NCI-H2081 (cell line): ENCODE data around the gene TC2N.
A peak's percentile ranks its signal among the peaks of the same experiment; 100 is the strongest.
"Not testable (repeated sequence)": the region's sequence is repeated elsewhere in the genome, so short reads cannot be mapped to it uniquely, and the experiment has no call there.

Source experiments
- DNase-seq, 2 experiments: peaks; one replicate each; lab custom pipeline; 2025; lab: John Stamatoyannopoulos, UW

The TC2N gene

DNA sequence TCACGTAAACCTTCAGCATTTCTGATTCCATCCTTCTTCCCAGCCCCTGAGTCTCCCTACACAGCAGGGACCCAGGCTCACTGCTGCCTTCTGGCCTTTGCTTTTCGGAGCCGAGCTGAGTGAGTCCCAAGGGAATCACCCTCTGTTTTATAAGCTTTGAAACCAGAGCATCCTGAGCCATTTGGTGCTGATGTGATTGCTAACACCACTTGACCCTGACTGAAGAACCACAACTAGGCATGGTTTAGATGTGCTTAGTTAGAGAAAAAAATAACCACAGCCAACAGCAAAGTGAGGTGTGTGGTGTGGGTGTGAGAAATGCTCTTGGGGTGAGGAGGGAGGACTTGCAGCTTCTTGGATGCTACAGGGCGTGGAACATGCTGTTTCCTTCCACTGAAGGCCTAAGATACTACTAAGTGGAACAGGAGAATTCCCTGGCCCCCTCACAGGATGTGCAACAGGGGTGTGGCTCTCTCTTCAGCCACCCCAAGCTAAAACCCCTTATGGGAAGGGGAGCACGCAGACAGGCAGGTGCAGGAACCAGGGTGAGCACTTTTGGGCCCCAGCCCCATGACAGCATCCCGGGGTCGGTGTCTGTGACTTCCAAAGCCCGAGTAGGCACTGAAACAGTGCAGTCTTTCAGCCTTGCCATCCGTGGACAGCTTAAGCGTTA lies at the start of gene TC2N:
Gene TC2N (minus strand): TSS at position 221 of the 673 bp plus-strand sequence. CDS start 53,767 bp downstream, outside the sequence.
- no peak for DNase-seq

DNA sequence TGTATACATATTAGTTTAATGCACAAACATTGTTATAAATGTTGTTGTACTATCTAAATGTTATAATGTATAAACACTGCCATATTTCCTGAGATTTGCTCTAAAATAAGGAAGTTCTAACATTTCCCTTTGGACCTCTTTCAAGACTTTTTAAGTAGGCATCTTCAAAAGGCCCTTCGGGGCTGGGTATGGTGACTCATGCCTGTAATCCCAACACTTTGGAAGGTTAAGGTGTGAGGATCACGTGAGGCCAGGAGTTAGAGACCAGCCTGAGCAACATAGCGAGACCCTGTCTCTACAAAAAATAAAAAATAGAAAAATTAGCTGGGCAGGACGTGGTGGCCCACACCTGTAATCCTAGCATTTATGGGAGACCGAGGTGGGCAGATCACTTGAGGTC lies 44.7 kb upstream of the TC2N start:
- DNase-seq = no peak

- peak; percentile 69 to 75 for DNase-seq
Measured at GRCh38 chr14:91911474-91912032, 44.2 kb upstream of the TC2N start.

DNA sequence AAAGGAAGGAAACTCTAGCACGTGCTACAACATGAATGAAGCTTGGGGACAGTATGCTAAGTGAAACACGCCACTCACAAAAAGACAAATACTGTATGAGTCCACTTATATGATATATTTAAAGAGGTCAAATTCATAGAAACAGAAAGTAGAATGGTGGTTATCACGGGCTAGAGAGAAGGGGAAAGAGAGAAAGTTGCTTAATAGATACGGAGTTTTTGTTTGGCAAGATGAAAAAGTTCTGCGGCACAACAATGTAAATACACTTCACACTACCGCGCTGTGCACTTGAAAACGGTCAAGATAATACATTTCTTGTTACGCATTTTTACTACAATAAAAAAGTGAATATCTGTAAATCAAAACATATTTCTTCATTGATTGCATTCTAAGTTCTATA lies 42.9 kb upstream of the TC2N start:
- DNase-seq = no peak

- DNase-seq = no peak
Measured at GRCh38 chr14:91906374-91906773, 39.0 kb upstream of the TC2N start.

- DNase-seq = no peak
Measured at GRCh38 chr14:91904956-91905645, 37.8 kb upstream of the TC2N start.

DNA sequence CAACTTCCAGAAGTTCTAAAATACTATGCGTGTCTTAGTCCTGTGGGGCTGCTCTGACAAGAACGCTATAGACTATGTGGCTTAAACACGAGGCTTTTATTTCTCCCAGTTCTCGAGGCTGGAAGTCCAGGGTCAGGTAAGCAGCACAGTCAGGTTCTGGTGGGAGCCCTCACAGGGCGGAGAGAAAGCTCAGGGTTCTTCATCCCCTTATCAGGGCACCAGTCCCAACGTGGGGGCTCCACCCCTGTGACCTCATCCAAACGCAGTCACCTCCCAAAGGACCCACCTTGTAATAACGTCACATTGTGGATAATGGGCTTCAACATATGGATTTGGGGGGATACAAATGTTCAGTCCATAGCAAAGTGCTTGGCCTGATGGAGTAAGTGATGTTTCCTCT lies 37.1 kb upstream of the TC2N start:
- DNase-seq = no peak

DNA sequence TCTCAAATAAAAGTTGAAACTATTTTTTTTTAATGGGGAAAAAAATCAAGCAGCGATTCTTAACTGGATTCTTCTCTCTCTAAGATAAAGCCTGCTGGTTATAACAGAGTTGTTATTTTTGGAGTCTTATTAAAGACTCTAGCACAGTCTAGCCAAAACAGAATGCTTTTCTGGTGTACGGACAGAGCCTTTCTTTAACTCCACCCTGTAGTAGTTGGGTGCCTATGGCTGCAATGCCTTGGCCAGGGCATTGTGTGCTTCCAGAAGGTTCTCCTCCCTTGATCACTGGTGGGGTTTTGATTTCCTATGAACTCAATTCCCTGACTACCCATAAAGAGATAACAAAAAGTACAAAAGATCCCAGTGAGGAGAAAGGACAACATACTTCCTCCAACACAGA lies 35.7 kb upstream of the TC2N start:
- no peak for DNase-seq

- DNase-seq = no peak
Measured at GRCh38 chr14:91902336-91902735, 35.0 kb upstream of the TC2N start.

GRCh38 chr14:91901449-91902226 lies 34.3 kb upstream of the TC2N start:
- DNase-seq = no peak

DNA sequence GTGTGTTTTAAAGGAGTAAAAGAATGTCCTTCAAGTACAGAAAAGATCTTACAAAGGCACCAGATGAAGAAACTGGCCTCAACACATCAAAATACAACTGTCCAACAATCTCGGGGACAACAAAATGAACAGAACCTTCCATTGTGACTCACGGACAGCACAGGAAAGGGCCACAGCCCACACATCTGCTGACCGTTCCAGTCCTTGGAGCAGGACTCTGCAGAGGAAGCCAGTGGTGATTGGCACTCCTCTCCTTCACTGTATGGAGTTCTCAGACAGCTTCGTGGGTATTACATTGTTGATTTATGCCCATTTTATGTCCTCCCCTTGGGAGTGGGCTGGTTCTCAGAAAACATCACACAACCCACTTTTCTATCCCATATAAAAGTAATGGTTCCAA lies 32.5 kb upstream of the TC2N start:
- DNase-seq = no peak

GRCh38 chr14:91899213-91899612 lies 31.9 kb upstream of the TC2N start:
- peak in 1 of 2 experiments; percentile 25 for DNase-seq

GRCh38 chr14:91898372-91898771 lies 31.0 kb upstream of the TC2N start:
- DNase-seq = no peak

DNA sequence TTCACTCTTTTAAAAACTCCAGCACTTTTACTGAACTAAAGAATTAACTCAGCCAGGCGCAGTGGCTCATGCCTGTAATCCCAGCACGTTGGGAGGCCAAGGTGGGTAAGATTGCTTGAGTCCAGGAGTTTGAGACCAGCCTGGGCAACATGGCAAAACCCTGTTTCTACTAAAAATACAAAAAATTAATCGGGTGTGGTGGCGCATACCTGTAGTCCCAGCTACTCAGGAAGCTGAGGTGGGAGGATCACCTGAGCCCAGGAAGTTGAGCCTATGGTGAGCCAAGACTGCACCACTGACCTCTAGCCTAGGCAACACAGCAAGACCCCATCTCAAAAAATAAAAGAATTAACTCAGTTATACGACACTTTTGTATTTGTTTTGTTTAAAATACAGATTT lies 30.4 kb upstream of the TC2N start:
- not testable (repeated sequence) for DNase-seq

DNA sequence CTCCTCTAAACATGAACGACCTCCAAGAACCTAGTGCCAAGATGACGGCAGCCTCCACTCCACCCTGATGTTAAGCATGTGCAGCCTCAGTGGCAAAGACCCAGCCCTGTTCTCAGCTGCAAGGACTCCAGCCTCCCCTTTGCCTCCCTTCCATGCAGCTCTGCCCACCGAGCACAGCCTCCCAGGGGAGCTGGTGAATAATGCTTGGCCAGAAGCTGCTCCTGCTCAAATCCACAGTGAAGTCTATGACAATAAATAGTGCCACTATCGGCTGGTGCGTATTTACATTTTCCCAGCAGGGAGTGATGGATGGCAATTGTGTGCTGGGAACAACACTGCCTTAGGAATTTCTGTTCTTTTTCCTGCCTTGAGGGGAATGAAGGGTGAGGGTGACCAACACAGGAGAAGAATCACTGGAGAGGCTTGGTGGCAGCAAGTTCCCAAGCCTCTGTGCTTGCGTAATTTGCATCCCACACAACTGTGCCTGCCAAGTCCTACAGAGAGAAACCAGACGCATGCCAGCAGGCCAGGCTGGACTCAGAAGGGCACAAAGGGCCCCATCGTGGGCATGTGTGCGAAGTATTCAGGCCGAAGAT lies 29.9 kb upstream of the TC2N start:
- DNase-seq = peak in 1 of 2 experiments; percentile 38

GRCh38 chr14:91896419-91896818 lies 29.1 kb upstream of the TC2N start:
- no peak for DNase-seq

GRCh38 chr14:91893669-91894068 lies 26.3 kb upstream of the TC2N start:
- DNase-seq = no peak

DNA sequence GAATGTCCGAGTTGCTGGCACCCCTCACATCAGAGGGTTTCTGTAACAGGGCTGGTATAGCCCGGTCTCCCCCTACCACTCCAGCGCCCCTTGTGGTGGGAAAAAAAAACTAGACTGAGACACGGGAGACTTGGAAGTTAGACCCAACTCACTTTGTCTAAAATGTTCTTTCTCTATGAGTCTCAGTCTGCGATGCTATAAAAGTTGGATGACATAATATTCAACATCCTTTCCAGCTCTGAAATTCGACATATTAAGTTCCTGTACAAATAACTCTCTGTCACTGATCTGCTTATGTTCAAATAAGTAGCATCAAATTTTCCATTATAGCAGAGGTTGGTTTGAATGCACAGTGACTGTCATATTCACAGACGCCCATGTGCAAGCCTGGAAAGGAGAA lies 25.7 kb upstream of the TC2N start:
- DNase-seq = no peak

DNA sequence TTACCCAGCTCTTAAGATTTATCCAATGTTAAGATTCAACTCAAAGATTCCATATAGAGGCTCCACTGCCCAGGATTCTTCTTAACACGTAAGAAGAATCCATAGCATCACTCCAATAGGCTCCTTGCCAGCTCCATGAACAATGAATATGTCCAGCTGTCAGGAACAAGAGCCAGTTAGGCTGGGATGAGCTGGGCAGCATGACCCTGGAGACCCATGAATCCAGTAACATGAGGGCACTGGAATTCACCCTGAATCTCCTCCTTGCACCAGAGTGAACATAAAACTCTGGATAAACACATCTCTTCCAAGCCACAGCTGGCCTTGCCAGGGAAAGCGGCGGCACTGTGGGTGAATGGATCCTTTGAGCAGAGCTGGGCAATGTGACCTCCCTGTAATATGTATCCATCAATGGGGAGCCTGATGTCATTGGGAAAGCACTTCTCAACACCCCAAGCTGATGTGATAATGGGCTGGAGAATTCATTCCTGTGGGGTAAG lies 24.4 kb upstream of the TC2N start:
- DNase-seq = no peak

- DNase-seq = no peak
Measured at GRCh38 chr14:91891101-91891500, 23.8 kb upstream of the TC2N start.

DNA sequence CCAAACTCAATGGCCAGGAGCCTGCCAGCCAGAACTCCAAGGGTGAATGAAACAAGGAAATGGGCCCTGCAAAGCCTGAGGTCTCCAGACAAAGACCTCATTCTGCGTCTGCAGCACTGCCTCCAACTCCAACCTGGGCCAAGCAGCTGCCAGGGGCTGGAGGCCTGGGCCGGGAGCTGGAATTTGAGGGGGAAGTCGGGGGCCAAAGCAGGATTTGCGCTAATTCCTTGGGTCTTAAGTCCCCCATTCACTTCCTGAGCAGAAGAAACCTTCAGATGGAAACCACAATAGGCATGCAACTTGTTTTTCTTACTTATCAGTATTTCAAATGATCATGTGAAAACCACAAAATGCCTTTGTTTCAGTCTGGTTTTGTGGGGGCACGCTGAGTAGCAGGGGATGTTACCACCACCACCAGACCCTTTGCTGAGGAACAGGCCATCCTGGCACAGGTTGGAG lies 23.0 kb upstream of the TC2N start:
- DNase-seq = no peak
